Esophagus muscularis mucosa (tissue), 4 donors: ENCODE measurements around the gene CD7.

Source experiments
- CTCF ChIP-seq, 3 experiments: fragments of 200-600 bp in 2 of 3; fragments of 450-650 bp in 1 of 3; sonication (generic) in 2 of 3; IDR thresholded peaks; one replicate each; pipeline ENCODE4 v1.5.1; 2017 to 2019; ENCODE audit warnings: antibody characterized with exemption in 3 of 3, mild to moderate bottlenecking in 2 of 3, moderate library complexity in 1 of 3
- EP300 ChIP-seq: sonication (generic); formaldehyde crosslinking; IDR thresholded peaks from one replicate; pipeline ENCODE4 v1.6.1; 2017; ENCODE audit warnings: antibody characterized with exemption
- POLR2A ChIP-seq: fragments of 450-650 bp; IDR thresholded peaks from one replicate; pipeline ENCODE4 v1.6.1; 2017; ENCODE audit warnings: antibody characterized with exemption, moderate library complexity, mild to moderate bottlenecking, low read depth
- POLR2AphosphoS5 ChIP-seq, 2 donors: sonication (generic); formaldehyde crosslinking; IDR thresholded peaks; one replicate each; pipeline ENCODE4 v1.6.1; 2017; ENCODE audit warnings: antibody characterized with exemption in 2 of 2

- TF ChIP-seq CTCF (IDR thresholded peaks at IDR 0.05) (no peak), POLR2AphosphoS5 (IDR thresholded peaks at IDR 0.05) (no peak), POLR2A (no peak), EP300 (no peak)
Observed at GRCh38 chr17:82356845-82357355, 39.5 kb upstream of the CD7 start.
